HTERT RPE-1 (cell line): ENCODE measurements around the gene TMC8.
"Not testable (repeated sequence)": the region's sequence is repeated elsewhere in the genome, so short reads cannot be mapped to it uniquely, and the experiment has no call there.

Experiments
- in situ Hi-C: fragments of 300-500 bp; cut with MboI; formaldehyde crosslinking; loops from 4 replicates; pipeline ENCODE4 v1.14.3; 2020; ENCODE audit warnings: low sequenced_read_pairs

The TMC8 gene, protein sequence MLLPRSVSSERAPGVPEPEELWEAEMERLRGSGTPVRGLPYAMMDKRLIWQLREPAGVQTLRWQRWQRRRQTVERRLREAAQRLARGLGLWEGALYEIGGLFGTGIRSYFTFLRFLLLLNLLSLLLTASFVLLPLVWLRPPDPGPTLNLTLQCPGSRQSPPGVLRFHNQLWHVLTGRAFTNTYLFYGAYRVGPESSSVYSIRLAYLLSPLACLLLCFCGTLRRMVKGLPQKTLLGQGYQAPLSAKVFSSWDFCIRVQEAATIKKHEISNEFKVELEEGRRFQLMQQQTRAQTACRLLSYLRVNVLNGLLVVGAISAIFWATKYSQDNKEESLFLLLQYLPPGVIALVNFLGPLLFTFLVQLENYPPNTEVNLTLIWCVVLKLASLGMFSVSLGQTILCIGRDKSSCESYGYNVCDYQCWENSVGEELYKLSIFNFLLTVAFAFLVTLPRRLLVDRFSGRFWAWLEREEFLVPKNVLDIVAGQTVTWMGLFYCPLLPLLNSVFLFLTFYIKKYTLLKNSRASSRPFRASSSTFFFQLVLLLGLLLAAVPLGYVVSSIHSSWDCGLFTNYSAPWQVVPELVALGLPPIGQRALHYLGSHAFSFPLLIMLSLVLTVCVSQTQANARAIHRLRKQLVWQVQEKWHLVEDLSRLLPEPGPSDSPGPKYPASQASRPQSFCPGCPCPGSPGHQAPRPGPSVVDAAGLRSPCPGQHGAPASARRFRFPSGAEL

DNA sequence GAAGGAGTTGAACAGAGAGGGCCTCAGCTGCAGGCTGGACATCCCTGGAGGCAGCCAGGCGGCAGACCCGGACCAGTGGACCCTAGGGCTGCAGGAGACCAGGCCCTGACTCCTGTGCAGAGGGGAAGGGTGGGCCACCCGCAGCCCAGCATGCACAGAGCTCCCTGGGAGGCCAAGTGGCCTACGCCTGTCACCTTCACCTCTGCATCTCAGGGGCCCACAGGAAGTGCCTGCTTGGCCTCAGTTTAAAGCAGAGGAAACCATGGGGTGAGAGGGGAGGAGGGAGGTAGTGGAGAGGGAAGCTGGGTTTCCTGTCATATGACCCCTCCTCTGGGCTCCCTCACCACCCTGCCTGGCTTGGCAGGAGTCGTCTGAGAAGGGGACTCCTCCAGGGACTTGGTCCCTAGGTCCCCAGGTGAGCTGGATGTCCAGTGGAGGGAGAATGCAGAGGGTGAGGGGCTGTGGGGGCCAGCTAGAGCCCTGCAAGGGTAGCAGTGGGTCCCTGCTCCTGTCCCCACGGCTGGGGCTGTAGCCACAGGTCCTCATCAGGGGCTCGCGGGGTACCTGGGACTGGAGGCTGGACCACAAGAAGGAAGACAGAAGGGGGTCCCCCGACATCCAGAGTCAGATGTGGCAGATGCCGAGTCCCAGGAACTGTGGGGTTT, at the start of gene TMC8:
TMC8 (plus strand) TSS at position 335 of the 665 bp plus-strand sequence. CDS start 818 bp downstream, outside the sequence.
- in situ Hi-C loops, result no loop called here

DNA sequence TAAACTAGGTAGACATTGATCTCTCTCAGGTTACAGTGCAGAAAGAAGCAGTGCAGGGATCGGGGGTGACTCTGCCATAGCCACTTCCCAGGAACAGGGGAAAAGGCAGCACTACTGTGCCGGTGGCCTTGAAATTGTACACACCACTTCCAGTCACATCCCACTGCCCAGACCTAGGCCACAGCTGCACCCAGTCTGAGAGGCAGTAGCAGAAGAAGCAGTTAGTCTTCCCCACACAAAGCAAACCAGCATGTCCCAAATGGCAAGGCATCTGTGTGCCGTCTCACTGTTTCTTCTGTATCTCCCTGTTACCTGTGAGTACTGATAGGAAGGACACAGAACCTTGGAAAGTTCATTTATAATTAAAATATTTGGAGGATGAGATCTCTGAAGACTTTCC, 49.0 kb upstream of the TMC8 start:
- in situ Hi-C loops, result no loop called here

DNA sequence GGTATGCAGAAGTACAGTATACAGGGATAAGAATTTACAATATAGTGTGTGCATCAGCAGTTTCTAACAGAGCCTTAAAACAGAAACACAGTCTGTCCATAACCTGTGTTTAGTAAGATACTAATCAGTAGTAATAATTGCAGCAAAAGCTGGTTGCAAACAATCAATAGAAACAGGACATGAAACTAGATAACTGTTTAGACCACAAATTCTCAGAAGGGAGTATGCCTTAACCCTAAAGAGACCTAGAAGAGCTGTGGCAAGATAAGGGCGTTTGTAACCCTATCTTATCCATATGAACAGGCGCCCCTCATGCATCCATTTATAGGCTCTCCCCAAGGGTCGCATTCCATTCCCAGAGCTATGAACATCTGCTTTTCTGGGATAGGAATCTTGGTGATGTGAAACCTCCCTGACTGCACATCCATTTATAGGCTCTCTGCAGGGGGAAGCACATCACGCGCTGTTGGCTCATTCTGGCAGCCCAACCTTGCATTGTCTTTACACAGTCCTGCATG, 48.2 kb upstream of the TMC8 start:
- in situ Hi-C loops, result not testable (repeated sequence)

DNA sequence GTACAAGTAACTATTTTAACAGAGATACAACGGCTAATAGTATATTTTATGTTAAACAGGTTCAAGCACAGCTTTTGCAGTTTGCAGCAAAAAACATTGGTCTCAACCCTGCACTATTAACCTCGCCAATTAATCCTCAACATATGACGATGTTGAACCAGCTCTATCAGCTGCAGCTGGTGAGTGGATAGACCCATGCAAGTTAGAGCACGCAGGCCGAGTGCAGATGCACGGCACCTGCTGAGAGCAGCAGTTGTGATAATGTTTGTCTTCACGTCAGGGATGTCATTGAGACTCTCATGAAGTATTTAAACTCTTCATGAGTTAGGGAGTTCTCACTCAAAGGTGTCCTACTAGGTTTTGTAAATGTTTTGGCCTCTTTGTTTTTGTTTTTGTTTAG, 47.6 kb upstream of the TMC8 start:
- in situ Hi-C loops, result no loop called here

DNA sequence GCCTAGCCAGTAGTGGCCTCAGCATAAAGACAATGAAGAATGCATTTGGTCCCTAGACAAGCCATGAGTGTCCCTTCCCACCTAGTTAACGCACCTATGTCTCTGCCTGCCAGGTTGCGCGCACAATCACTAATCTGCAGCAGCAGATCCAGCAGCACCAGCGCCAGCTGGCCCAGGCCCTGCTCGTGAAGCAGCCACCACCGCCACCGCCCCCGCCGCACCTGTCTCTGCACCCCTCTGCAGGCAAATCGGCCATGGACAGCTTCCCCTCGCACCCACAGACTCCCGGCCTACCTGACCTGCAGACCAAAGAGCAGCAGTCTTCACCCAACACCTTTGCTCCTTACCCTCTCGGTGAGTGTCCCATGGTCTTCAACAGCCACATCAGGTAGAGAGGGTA, 43.8 kb upstream of the TMC8 start:
- in situ Hi-C loops, result no loop called here

DNA sequence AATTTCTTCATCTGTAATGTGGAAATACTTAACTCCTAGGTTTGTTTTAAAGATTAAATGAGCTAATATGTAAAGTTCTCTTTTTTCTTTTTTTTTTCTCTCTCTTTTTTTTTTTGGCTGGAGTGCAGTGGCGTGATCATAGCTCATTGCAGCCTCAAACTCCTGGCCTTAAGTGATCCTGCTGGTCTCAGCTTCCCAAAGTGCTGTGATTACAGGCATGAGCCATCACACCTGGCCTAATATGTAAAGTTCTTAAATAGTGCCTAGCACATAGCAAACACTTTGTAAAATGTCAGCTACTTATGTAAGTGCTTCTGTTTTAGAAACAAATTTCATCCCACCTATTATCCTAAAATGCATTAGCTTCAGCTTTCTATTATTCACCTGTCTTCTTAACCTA, 42.0 kb upstream of the TMC8 start:
- in situ Hi-C loops, result no loop called here

DNA sequence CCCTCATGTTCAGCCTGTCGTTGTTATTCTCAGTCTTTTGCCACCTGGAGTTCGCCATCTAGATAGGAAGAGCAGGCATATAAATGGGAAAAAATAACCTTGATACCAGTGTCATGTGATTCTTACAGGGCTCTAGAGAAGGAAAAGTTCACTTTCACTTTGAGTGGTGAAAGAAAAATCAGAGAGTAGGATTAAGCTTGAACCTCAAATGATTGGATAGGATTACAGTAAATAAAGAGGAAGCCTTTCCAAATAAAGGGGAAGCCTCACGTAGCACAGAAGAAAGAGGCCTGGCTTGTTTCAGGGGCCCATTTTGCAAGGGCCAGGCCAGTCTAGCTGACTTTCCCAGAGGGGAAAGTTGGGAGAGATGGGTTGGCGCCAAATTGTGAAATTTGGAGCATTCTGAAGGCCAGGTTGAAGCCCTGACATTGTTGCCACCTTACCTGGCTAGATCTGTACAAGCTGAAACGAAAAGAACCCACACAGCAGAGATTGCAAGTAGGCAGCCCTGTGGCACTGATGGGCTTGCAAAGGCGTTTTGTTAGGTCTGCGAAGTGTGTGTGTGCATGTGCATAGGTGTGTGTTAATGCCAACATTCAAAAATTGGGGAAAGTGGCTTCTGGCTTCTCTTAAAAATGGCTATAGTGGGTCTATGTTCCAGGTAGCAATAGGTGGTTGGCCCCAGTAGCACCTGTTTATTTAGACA, 40.8 kb upstream of the TMC8 start:
- in situ Hi-C loops, result no loop called here

DNA sequence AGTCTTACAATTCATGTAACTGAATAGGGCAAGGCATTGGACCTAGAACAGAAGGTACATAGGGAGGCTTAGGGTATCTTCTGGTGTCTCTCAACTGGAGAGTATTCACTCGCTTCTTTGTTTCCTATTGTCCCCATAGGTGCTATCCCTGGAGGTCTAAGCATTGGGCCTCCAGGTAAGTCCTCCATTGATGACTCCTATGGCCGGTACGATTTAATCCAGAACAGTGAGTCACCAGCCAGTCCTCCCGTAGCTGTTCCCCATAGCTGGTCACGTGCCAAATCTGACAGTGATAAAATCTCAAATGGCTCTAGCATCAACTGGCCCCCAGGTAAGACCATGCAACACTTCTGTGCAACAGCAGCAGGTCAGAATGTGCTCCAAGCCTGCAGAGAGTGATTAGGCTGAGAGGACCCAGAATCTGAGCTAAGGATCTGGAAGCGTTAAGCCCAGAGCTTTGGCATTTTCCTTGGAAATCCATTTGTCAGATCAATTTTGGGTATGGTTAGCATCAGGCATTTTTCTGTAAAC, 37.7 kb upstream of the TMC8 start:
- in situ Hi-C loops, result no loop called here

DNA sequence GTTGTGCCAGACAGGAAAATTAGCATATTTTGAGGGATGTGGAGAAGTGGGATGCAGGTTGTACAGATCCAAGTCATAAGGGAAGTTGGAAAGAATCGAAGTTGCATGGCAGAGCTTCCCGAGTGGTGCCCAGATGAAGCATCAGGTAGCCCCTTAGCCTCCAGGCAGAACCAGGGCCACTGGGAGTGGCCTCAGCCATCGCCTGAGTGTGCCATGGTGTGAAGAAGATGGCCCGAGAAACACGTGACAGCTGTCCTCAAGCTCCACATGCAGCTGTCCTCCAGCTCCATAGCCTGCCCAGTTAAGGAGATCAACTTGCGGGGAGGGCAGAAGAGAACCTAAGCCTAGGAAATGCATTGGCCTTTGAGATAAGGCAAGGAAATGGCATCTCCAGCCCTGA, 35.5 kb upstream of the TMC8 start:
- in situ Hi-C loops, result no loop called here

DNA sequence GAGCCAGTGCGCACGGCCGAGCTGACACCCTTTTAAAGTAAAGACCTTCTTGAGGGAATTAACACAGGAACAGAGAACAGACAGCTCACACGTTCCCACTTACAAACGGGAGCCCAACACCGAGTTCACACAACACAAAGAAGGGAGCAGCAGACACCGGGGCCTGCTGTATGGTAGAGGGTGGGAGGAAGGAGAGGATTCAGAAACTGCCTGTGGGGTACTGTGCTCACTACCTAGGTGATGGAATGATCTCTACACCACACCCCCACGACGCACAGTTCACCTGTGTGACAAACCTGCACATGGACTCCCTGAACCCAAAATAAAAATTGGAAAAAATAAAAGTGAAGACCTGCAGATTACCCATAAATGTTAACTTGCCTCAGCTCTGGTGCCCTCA, 34.5 kb upstream of the TMC8 start:
- in situ Hi-C loops, result no loop called here

DNA sequence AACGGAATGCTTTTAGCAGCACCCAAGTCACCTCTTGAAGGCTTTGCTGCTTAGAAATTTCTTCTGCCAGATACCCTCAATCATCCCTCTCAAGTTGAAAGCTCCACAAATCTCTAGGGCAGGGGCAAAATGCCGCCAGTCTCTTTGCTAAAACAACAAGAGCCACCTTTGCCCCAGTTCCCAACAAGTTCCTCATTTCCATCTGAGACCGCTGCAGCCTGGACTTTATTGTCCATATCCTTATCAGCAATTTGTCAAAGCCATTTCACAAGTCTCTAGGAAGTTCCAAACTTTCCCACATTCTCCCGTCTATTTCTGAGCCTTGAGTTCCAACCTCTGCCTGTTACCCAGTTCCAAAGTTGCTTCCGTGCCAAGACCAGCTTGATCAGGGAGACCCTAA, 29.5 kb upstream of the TMC8 start:
- in situ Hi-C loops, result no loop called here

DNA sequence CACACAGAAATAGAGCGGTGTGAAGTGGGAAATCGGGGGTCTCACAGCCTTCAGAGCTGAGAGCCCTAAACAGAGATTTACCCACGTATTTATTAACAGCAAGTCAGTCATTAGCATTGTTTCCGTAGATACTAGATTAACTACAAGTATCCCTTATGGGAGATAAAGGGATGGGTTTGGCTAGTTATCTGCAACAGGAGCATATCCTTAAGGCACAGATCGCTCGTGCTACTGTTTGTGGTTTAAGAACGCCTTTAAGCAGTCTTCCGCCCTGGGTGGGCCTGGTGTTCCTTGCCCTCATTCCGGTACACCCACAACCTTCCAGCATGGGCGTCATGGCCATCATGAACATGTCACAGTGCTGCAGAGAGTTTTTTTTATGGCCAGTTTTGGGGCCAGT, 29.0 kb upstream of the TMC8 start:
- in situ Hi-C loops, result no loop called here

DNA sequence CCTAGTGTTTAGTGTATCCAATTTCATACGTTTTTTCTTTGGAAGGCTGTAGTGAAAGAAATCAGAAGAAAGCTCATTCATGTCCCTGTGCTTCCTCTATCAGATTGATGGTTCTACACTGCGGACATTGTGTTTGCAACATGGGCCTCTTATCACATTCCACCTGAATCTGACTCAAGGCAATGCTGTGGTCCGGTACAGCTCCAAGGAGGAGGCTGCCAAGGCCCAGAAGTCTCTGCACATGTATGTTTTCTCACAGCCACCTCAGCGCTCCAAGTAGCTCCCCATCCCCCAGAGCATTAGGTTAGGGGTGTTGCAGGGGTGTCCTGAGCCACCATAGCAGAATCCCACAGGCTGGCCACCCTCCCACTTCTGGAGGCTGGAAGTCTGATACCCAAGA, 27.3 kb upstream of the TMC8 start:
- in situ Hi-C loops, result no loop called here

DNA sequence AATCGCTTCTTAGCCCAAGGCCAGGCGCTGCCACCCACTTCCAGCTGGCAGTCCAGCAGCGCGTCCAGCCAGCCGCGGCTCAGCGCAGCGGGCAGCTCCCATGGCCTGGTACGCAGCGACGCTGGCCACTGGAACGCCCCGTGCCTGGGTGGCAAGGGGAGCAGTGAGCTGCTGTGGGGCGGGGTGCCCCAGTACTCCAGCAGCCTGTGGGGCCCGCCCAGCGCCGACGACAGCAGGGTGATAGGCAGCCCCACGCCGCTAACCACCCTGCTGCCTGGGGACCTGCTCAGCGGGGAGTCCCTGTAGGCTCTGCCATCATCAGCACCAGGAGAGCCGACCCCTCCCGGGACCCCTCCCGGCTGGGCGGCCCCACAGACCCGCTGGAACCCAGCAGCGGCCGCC, 26.0 kb upstream of the TMC8 start:
- in situ Hi-C loops, result no loop called here

DNA sequence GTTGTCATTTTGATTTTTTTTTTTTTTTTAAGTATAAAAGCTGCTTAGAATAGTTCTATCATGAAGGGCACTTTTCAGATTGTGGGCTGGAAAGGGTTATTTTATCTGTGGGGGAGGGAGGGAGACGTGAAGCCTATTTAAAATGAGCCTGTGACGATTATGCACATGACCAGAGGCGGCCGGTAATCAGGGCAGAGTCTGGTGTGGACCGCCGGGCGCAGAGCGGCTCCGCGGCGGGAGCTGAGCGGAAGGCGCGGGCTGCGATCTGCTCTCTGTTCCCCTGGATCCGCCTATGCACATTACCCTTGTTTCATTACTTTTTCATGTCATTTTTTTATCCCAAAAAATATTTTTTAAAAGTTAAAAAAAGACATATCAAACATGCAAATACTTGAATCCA, 25.5 kb upstream of the TMC8 start:
- in situ Hi-C loops, result no loop called here

DNA sequence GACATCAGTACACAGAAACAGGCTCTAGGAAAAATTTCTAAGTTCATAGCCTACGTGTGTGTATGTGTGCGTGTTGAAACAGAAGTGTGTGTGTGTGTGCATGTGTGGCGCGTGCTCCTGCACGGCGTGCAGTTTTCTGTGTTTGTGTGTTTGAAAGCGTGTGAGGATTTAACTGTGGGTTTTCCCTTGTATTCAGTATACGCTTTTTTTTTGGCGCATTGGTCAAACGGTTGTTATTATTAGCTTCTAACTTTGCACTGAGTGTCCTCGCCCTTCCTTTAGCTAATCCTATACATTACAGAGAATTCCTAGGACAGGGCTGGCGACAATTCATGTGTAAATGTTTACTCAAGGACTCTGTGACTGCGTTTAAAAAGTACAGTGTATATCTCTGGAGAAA, 25.0 kb upstream of the TMC8 start:
- in situ Hi-C loops, result no loop called here

DNA sequence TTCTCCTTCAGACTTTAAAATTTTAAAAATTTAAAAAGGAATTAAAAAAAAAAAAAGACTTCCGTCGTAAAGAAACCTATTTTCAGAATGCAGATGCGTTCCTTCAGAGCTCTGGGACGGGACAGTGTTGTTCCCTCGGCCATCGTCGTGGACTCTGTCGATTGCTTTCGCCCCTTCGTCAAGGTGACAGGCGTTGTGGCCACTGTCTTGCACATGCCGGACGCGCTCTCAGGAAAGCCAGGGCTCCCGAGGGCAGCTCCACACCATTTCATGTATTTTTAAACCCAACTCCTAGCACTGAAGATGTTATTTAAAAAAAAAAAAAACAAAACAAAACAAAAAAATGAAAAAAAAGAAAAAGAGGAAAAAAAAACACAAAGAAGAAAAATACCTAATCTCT, 24.4 kb upstream of the TMC8 start:
- in situ Hi-C loops, result no loop called here

DNA sequence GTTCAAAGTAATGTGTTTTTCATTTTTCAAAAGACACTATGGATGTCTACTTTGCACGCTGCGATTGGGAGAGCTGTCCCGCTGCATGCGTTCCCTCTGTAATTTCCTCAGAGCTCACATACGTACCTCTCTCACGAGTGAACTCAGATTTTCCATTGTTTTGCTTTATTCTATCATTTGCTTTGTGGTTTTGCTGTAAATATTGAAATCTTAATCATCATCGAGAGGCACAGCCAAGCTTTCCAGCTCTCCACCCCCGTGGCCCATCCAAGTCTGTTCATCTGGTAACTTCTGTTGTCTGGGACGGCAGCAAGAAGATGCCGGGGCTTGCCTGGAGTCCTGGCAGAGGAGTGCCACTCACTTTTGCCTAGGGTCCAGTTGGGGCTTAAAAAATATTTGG, 23.1 kb upstream of the TMC8 start:
- in situ Hi-C loops, result no loop called here

DNA sequence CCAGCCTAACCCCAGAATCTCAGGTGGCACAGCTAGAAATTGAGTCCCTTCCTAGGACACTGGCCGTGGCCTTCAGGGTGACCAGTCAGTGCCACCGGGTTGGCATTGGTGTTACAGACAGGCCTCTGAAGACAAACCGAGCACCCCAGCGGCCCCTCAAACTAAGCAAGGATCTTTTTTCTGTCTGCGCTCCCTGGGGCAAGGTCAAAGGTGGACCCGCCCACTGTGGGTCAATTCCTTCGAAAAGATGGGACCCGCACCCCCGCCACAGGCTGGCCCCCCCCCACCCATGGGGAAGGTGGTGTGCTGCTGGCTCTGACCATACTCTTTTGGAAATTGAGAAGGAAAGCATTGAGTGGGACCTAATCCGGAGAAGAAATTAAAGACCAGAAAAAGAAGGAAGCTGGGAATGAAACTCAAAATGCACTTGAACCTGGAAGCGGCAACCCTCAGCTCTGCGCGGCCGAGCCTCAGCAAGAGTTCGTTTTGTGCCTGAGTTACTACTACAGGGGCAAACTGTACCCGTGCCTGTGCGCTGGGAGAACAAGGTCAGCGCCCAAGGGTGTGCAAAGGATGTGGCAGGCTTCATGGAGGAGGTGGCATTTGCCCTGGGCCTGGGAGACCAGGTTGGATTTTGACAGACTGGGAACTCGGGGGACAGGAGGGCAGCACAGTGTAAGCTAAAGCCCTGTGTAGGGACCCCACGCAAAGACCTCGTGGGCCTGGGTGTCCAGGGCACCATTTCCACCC, 22.4 kb upstream of the TMC8 start:
- in situ Hi-C loops, result no loop called here
